ENCODE data around the gene IMMP2L. TPM values are rescaled to one million over a fixed set of nuclear protein-coding genes. Genes with fewer than 3 reads are reported as not detected.
"Not testable (repeated sequence)": the region's sequence is repeated elsewhere in the genome, so short reads cannot be mapped to it uniquely, and the experiment has no call there.

IMMP2L gene
- total RNA-seq, 2 experiments from 2014 or later: 8.9 to 18.7 TPM

GRCh38 chr7:111324228-111324627 lies 238.1 kb downstream of the IMMP2L start:
- intact Hi-C loops (cut with DNase I, micrococcal nuclease): no loop called here

GRCh38 chr7:111323670-111324069 lies 238.6 kb downstream of the IMMP2L start:
- H3K27me3 Mint-ChIP-seq; DNase-seq; H3K4me3 ChIP-seq (ENCODE audit: low read length); H3K9me3 Mint-ChIP-seq; H3K9me3 ChIP-seq (ENCODE audit: control insufficient read depth in 1 of 2, insufficient read depth in 1 of 2, low read length in 2 of 2); H3K27ac ChIP-seq (ENCODE audit: low read depth in 1 of 2, low read length in 2 of 2); H3K4me1 ChIP-seq (ENCODE audit: insufficient read depth, low read length); CTCF ChIA-PET; H3K4me3 Mint-ChIP-seq; POLR2A ChIA-PET; H3K4me1 Mint-ChIP-seq (ENCODE audit: low read depth); intact Hi-C loops (cut with DNase I, micrococcal nuclease); ATAC-seq (ENCODE audit: poor library complexity); H3K36me3 ChIP-seq (ENCODE audit: insufficient read depth, low read length); H3K27me3 ChIP-seq (ENCODE audit: control insufficient read depth in 1 of 2, insufficient read depth in 2 of 2, low read length in 2 of 2); H3K27ac Mint-ChIP-seq; H3K36me3 Mint-ChIP-seq (ENCODE audit: low read depth): not testable (repeated sequence)

More at GRCh38 chr7:111324228-111324627, 238.1 kb downstream of the IMMP2L start:
- H3K4me3 ChIP-seq (ENCODE audit: low read length): no peak overlapping the region
- no peaks in the 10 kb centered on the region for H3K4me1 ChIP-seq (ENCODE audit: insufficient read depth, low read length)
- Mint-ChIP-seq H3K9me3 (no peaks in the 10 kb centered on the region), H3K4me1 (ENCODE audit: low read depth) (no peaks in the 10 kb centered on the region), H3K4me3 (no peak overlapping the region), H3K36me3 (ENCODE audit: low read depth) (peaks cover 7% of the 10 kb centered on the region), H3K27ac (no peak overlapping the region), H3K27me3 (no peaks in the 10 kb centered on the region)
- DNase-seq: no peak
- no peaks in the 10 kb centered on the region for H3K9me3 ChIP-seq (ENCODE audit: control insufficient read depth in 1 of 2, insufficient read depth in 1 of 2, low read length in 2 of 2)
- no peaks in the 10 kb centered on the region for H3K36me3 ChIP-seq (ENCODE audit: insufficient read depth, low read length)
- H3K27ac ChIP-seq (ENCODE audit: low read depth in 1 of 2, low read length in 2 of 2): no peak overlapping the region
- H3K27me3 ChIP-seq (ENCODE audit: control insufficient read depth in 1 of 2, insufficient read depth in 2 of 2, low read length in 2 of 2): no peaks in the 10 kb centered on the region
- TF ChIP-seq CTCF (IDR thresholded peaks at IDR 0.05): no peak
- ChIA-PET CTCF (no interaction called here), POLR2A (no interaction called here)
- ATAC-seq (ENCODE audit: poor library complexity): no peak

- Mint-ChIP-seq H3K4me1 (ENCODE audit: low read depth) (no peaks in the 10 kb centered on the region), H3K36me3 (ENCODE audit: low read depth) (peaks cover 7% of the 10 kb centered on the region), H3K27ac (no peak overlapping the region), H3K4me3 (no peak overlapping the region), H3K9me3 (no peaks in the 10 kb centered on the region), H3K27me3 (no peaks in the 10 kb centered on the region)
- Histone ChIP-seq H3K27ac (ENCODE audit: low read depth in 1 of 2, low read length in 2 of 2) (no peak overlapping the region), H3K4me1 (ENCODE audit: insufficient read depth, low read length) (no peaks in the 10 kb centered on the region), H3K27me3 (ENCODE audit: control insufficient read depth in 1 of 2, insufficient read depth in 2 of 2, low read length in 2 of 2) (no peaks in the 10 kb centered on the region), H3K9me3 (ENCODE audit: control insufficient read depth in 1 of 2, insufficient read depth in 1 of 2, low read length in 2 of 2) (no peaks in the 10 kb centered on the region), H3K4me3 (ENCODE audit: low read length) (no peak overlapping the region), H3K36me3 (ENCODE audit: insufficient read depth, low read length) (no peaks in the 10 kb centered on the region)
- intact Hi-C loops (cut with DNase I, micrococcal nuclease): no loop called here
- ATAC-seq (ENCODE audit: poor library complexity) (no peak), DNase-seq (no peak)
- ChIA-PET CTCF (no interaction called here), POLR2A (interaction anchor here (0.6 kb wide), 1 partner anchor 1577 kb away, joined by 3 read pairs; no protein-coding TSS in a partner anchor)
- TF ChIP-seq CTCF (IDR thresholded peaks at IDR 0.05): no peak
Observed at GRCh38 chr7:111320133-111320532, 242.2 kb downstream of the IMMP2L start.

GRCh38 chr7:111312966-111313365 lies 249.3 kb downstream of the IMMP2L start:
- intact Hi-C loops (cut with DNase I, micrococcal nuclease): no loop called here
- H3K36me3 Mint-ChIP-seq (ENCODE audit: low read depth): no peaks in the 10 kb centered on the region
- ChIA-PET POLR2A (no interaction called here), CTCF (no interaction called here)
- no peak overlapping the region for H3K4me3 Mint-ChIP-seq
- Histone ChIP-seq H3K36me3 (ENCODE audit: insufficient read depth, low read length) (no peaks in the 10 kb centered on the region), H3K4me1 (ENCODE audit: insufficient read depth, low read length) (no peaks in the 10 kb centered on the region), H3K4me3 (ENCODE audit: low read length) (no peak overlapping the region), H3K27ac (ENCODE audit: low read depth in 1 of 2, low read length in 2 of 2) (no peak overlapping the region), H3K9me3 (ENCODE audit: control insufficient read depth in 1 of 2, insufficient read depth in 1 of 2, low read length in 2 of 2) (no peaks in the 10 kb centered on the region), H3K27me3 (ENCODE audit: control insufficient read depth in 1 of 2, insufficient read depth in 2 of 2, low read length in 2 of 2) (no peaks in the 10 kb centered on the region)
- H3K27me3 Mint-ChIP-seq: no peaks in the 10 kb centered on the region
- H3K4me1 Mint-ChIP-seq (ENCODE audit: low read depth): no peaks in the 10 kb centered on the region
- no peaks in the 10 kb centered on the region for H3K9me3 Mint-ChIP-seq
- H3K27ac Mint-ChIP-seq: no peak overlapping the region
- TF ChIP-seq CTCF (IDR thresholded peaks at IDR 0.05): no peak
- ATAC-seq (ENCODE audit: poor library complexity) (no peak), DNase-seq (no peak)
